Thyroid gland (tissue), 4 donors: Measurements from ENCODE around the gene OR4F6. TPM values are rescaled to one million over a fixed set of nuclear protein-coding genes. Genes with fewer than 3 reads are reported as not detected.
"Not testable (repeated sequence)": the region's sequence is repeated elsewhere in the genome, so short reads cannot be mapped to it uniquely, and the experiment has no call there.

Experiments
- DNase-seq, 2 donors: peaks; one replicate each; pipeline ENCODE4 v3.0.0-alpha.2; 2019
- H3K27ac ChIP-seq, 3 donors: fragments of 200-600 bp; sonication (generic); 1 replicate in 2 of 3; 2 replicates in 1 of 3; pipeline ENCODE4 v1.5.1; 2016 to 2019; ENCODE audit warnings: mild to moderate bottlenecking in 1 of 3, moderate library complexity in 1 of 3
- H3K27me3 ChIP-seq: fragments of 200-600 bp; sonication (generic); one replicate; pipeline ENCODE4 v1.5.1; 2019
- H3K36me3 ChIP-seq, 2 donors: fragments of 200-600 bp; sonication (generic); one replicate each; pipeline ENCODE4 v1.5.1; 2016 to 2019
- H3K4me1 ChIP-seq, 2 donors: fragments of 200-600 bp; sonication (generic); one replicate each; pipeline ENCODE4 v1.5.1; 2017 to 2019
- H3K4me3 ChIP-seq, 3 donors: fragments of 200-600 bp; sonication (generic); replicated peaks in 1 of 3; 1 replicate in 2 of 3; 2 replicates in 1 of 3; pipeline ENCODE4 v1.5.1; 2016; ENCODE audit warnings: mild to moderate bottlenecking in 1 of 3
- H3K9me3 ChIP-seq: fragments of 200-600 bp; sonication (generic); one replicate; pipeline ENCODE4 v1.5.1; 2017
- POLR2A ChIP-seq, 2 donors: fragments of 450-650 bp; IDR thresholded peaks; one replicate each; pipeline ENCODE4 v1.6.1; 2017; ENCODE audit warnings: antibody characterized with exemption in 2 of 2, mild to moderate bottlenecking in 2 of 2, moderate library complexity in 1 of 2
- WGBS, 2 donors: methylation state at CpG; one replicate each; pipeline ENCODE4 v1.1.5; 2017; 5-methylcytosine and 5-hydroxymethylcytosine counted together
- intact Hi-C: fragments of 100-400 bp; cut with DNase I; formaldehyde crosslinking; loops from one replicate; pipeline ENCODE4 v1.15.1; 2023
- total RNA-seq, 4 donors: library from RNA; depleted of rRNA; stranded (reverse); fragments of >200 nt; gene quantifications; one replicate each; pipeline ENCODE4 v1.2.3, GENCODE V29; 2016
- TF ChIP-seq, protein P1 (sequence below), 6 experiments: fragments of 200-600 bp in 3 of 6; fragments of 450-650 bp in 3 of 6; sonication (generic) in 3 of 6; IDR thresholded peaks; one replicate each; pipeline ENCODE4 v1.5.1; 2016 to 2019; ENCODE audit warnings: antibody characterized with exemption in 6 of 6, mild to moderate bottlenecking in 2 of 6, inconsistent platforms in 1 of 6, moderate library complexity in 1 of 6

OR4F6 gene, protein sequence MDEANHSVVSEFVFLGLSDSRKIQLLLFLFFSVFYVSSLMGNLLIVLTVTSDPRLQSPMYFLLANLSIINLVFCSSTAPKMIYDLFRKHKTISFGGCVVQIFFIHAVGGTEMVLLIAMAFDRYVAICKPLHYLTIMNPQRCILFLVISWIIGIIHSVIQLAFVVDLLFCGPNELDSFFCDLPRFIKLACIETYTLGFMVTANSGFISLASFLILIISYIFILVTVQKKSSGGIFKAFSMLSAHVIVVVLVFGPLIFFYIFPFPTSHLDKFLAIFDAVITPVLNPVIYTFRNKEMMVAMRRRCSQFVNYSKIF
- not detected for total RNA-seq

DNA sequence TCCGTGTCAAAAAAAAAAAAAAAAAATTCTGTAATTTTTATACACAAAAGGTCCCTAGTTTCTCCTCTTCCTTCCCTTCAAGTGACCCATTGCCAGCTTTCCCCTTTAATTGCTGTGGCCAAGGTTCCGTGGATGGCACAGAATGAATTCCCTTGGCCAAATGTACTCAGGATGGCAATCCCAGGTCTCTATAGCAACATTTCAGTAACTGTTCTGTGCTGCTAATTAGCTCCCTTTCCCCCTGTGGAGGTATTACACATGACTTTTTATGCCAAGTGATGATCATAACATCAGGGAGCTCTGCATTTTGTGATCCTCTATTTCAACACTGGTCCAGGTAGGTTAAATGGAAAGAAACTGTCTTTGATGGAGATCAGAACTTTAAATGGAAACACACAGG is at the start of gene OR4F6:
Gene OR4F6, plus strand, starts transcription at position 301 of the 400 bp plus-strand sequence. CDS start 2,211 bp downstream, outside the sequence.
- no peak within 1 kb of the TSS for H3K27ac ChIP-seq
- H3K9me3 ChIP-seq = no peaks in the 10 kb centered on the region
- no peaks in the 10 kb centered on the region for H3K27me3 ChIP-seq
- H3K4me1 ChIP-seq = no peaks in the 10 kb centered on the region
- intact Hi-C loops = no loop called here
- WGBS, 2 donors = 96% methylated on average over 2 of the region's 2 CpGs
- H3K4me3 ChIP-seq = no peak within 1 kb of the TSS
- no peak for DNase-seq
- TF ChIP-seq, protein P1, sequence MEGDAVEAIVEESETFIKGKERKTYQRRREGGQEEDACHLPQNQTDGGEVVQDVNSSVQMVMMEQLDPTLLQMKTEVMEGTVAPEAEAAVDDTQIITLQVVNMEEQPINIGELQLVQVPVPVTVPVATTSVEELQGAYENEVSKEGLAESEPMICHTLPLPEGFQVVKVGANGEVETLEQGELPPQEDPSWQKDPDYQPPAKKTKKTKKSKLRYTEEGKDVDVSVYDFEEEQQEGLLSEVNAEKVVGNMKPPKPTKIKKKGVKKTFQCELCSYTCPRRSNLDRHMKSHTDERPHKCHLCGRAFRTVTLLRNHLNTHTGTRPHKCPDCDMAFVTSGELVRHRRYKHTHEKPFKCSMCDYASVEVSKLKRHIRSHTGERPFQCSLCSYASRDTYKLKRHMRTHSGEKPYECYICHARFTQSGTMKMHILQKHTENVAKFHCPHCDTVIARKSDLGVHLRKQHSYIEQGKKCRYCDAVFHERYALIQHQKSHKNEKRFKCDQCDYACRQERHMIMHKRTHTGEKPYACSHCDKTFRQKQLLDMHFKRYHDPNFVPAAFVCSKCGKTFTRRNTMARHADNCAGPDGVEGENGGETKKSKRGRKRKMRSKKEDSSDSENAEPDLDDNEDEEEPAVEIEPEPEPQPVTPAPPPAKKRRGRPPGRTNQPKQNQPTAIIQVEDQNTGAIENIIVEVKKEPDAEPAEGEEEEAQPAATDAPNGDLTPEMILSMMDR (IDR thresholded peaks at IDR 0.05) = no peak
- no peak for TF ChIP-seq POLR2A (IDR thresholded peaks at IDR 0.05)
- H3K36me3 ChIP-seq = no peaks in the 10 kb centered on the region

DNA sequence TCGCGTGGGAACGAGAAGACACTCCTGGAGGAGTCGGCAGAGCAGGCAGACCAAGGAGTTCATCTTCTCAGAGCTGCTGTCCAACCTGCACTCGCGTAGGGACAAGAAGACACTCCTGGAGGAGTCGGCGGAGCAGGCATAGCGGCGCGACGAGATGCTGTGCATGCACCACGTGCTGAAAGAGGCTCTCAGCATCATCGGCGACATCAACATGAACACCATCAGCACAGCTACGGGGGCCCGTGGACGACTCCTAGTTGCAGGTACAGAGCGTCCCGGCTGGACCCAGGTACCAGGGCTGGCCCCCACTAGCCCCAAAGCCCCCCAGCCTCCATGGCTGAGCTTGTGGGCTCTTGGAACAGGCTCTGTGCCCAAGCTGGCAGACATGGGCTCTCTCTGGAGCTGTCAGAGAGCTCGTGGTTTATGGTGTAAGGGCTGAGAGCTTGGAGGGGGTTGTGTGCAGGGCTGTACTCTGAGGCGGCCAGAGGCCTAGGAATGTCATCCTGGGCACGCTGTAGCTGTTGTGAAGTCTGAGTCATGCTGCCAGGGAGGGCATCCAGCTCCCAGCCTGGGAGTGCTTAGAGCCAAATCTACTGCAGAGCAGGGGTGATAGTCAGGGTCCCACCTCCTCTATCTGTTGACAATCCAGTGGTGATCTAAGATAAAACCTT is 38.5 kb upstream of the OR4F6 start:
- intact Hi-C loops, DNase-seq, H3K36me3 ChIP-seq, H3K4me1 ChIP-seq, H3K4me3 ChIP-seq, H3K27ac ChIP-seq, H3K27me3 ChIP-seq, H3K9me3 ChIP-seq: not testable (repeated sequence)
- WGBS, 2 donors = 90 to 91% methylated on average over 20 to 22 of the region's 23 CpGs

DNA sequence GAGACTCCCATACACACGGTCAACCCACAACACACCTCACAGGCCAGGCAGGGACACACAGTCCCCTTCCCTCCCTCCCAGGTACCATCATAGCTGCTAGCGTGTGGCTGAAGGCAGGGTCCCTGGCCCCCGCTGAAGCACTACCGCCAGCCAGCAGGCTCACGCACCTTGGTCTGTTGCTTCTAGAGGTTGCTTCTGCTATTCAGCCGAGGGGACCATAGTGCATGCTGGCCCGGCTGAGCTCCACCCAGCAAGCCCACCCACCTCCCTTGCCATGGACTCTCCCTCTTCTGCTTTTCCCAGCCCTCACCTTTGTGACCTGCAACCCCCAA is 38.0 kb upstream of the OR4F6 start:
- H3K27me3 ChIP-seq, H3K4me1 ChIP-seq, H3K9me3 ChIP-seq, H3K27ac ChIP-seq, H3K36me3 ChIP-seq, intact Hi-C loops, H3K4me3 ChIP-seq, DNase-seq: not testable (repeated sequence)
- WGBS, 2 donors = 93 to 100% methylated on average over 2 to 7 of the region's 7 CpGs

DNA sequence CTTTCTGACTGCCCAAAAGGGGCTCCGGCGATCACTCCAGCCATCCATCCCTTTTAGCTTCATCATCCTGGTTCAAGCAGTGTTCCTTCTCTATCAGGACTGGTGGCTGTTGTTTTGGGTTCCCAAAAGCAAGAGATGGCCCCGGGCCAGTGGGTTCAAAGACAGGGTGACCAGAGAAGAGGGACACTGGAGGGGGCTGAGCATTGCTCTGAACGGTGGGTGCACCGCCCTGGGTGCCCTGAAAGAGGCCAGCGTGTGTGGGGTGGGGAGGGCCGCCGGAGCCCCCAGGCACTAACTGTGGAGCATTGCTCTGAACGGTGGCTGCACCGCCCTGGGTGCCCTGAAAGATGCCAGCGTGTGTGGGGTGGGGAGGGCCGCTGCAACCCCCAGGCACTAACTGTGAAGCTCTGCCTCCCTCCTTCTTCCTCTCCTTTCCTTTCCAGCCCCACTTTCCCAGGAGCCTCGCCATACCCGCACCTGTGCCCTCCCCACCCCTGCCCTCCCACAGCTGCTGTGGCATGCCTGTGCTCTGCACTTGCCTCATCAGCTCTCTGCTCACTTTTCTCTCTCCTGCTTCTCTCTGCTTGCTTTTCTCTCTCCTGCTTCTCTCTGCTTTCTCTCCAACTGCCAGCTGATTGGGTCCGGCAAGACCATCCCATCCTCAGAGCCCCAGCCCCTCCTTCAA is 37.4 kb upstream of the OR4F6 start:
- Histone ChIP-seq H3K4me3 (no peak overlapping the region), H3K27me3 (no peaks in the 10 kb centered on the region), H3K4me1 (no peaks in the 10 kb centered on the region), H3K36me3 (no peaks in the 10 kb centered on the region), H3K9me3 (no peaks in the 10 kb centered on the region), H3K27ac (no peak overlapping the region)
- intact Hi-C loops = no loop called here
- no peak for DNase-seq
- WGBS, 2 donors = 86 to 91% methylated on average over 15 of the region's 15 CpGs
- TF ChIP-seq, protein P1 (IDR thresholded peaks at IDR 0.05) = no peak
- TF ChIP-seq POLR2A (IDR thresholded peaks at IDR 0.05) = no peak

DNA sequence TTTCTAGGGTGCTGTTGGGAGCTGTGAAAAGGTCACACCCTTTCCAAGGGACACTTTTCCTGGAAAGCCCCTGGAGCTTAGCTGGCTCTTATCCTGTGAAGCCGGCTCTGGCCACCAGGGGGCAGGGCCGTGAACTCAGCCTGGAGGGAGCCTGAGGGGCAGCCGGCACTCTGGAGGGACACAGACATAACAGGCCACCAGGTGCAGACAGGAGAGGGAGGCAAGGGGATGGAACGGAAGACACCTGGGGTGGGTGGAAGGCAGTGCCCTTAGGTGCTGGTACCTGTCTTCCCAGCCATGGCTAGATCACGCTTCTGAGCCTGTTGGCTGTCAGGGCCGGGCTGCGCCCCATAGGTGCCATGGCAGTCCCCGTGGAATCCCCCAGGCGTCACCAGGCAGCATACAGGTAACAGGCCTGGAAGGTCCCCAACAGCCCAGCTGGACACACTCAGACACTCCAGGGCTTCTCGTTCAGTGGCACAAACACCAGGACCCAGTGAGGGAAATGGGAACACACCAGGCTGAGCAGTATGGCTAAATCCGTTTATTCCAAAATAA is 36.1 kb upstream of the OR4F6 start:
- intact Hi-C loops, H3K9me3 ChIP-seq, H3K4me1 ChIP-seq, H3K4me3 ChIP-seq, H3K27me3 ChIP-seq, H3K36me3 ChIP-seq, H3K27ac ChIP-seq, DNase-seq: not testable (repeated sequence)
- 71 to 100% methylated on average over 1 to 4 of the region's 11 CpGs for WGBS, 2 donors

DNA sequence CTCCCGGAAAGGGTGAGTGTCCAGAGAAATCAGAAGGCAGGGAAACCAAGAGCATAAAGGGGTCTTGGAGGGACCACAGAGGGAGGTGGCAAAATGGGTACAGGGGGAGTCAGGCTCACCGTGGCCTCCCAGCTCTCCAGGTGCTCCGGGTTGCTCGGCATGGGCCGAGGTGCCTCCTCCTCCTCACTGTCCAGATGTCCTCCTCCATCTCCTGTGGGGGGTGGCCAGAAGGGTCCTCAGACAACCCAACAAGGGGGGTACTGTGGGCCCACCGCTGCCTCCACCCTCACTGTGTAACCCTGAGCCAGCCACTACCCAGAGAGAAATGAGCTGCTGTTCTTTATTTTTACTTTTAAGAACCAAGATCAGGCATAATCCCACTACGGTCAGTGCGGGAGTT is 30.4 kb upstream of the OR4F6 start:
- DNase-seq = no peak
- Histone ChIP-seq H3K27me3 (no peaks in the 10 kb centered on the region), H3K4me1 (no peaks in the 10 kb centered on the region), H3K27ac (no peak overlapping the region), H3K9me3 (no peaks in the 10 kb centered on the region), H3K36me3 (no peaks in the 10 kb centered on the region), H3K4me3 (no peak overlapping the region)
- 87 to 97% methylated on average over 6 to 8 of the region's 8 CpGs for WGBS, 2 donors
- intact Hi-C loops = no loop called here
- no peak for TF ChIP-seq POLR2A (IDR thresholded peaks at IDR 0.05)
- TF ChIP-seq, protein P1 (IDR thresholded peaks at IDR 0.05) = no peak
